HG03060 (cell line): ENCODE measurements around the gene TRMT61A.

Source experiments
- ATAC-seq: cut with Tn5 transposase; IDR thresholded peaks from one replicate; pipeline ENCODE4 v1.9.1; 2021; ENCODE audit warnings: low read depth, moderate number of reproducible peaks; ENCODE audit not compliant: unreplicated experiment

The TRMT61A gene

GRCh38 chr14:103533999-103534575, 5.1 kb downstream of the TRMT61A start:
- no peak for ATAC-seq

- ATAC-seq, result no peak
Observed at GRCh38 chr14:103534576-103535061, 5.6 kb downstream of the TRMT61A start.

- no peak for ATAC-seq
Observed at GRCh38 chr14:103535081-103535890, 6.3 kb downstream of the TRMT61A start.

GRCh38 chr14:103535891-103536565, 7.0 kb downstream of the TRMT61A start:
- no peak for ATAC-seq

- ATAC-seq, result no peak
Observed at GRCh38 chr14:103536693-103537092, 7.7 kb downstream of the TRMT61A start.

- no peak for ATAC-seq
Observed at GRCh38 chr14:103537175-103537990, 8.4 kb downstream of the TRMT61A start.

GRCh38 chr14:103538291-103539055, 9.5 kb downstream of the TRMT61A start:
- no peak for ATAC-seq

- no peak for ATAC-seq
Observed at GRCh38 chr14:103539056-103539825, 10.2 kb downstream of the TRMT61A start.

- no peak for ATAC-seq
Observed at GRCh38 chr14:103540821-103541708, 12.1 kb downstream of the TRMT61A start.

GRCh38 chr14:103541709-103542604, 13.0 kb downstream of the TRMT61A start:
- ATAC-seq, result no peak

- no peak for ATAC-seq
Observed at GRCh38 chr14:103542605-103543088, 13.7 kb downstream of the TRMT61A start.

GRCh38 chr14:103543140-103543539, 14.1 kb downstream of the TRMT61A start:
- no peak for ATAC-seq

- ATAC-seq, result no peak
Observed at GRCh38 chr14:103543721-103544387, 14.9 kb downstream of the TRMT61A start.

GRCh38 chr14:103544388-103545218, 15.6 kb downstream of the TRMT61A start:
- ATAC-seq, result no peak

- ATAC-seq, result no peak
Observed at GRCh38 chr14:103545219-103545914, 16.4 kb downstream of the TRMT61A start.
